ENCODE data around the gene POLG. TPM values are rescaled to one million over a fixed set of nuclear protein-coding genes. Genes with fewer than 3 reads are reported as not detected.

POLG gene
- polyA plus RNA-seq, 1 donor (not counting 4 experiments of a cell fraction or from before 2014, with no cell fraction given): 29.6 TPM

DNA sequence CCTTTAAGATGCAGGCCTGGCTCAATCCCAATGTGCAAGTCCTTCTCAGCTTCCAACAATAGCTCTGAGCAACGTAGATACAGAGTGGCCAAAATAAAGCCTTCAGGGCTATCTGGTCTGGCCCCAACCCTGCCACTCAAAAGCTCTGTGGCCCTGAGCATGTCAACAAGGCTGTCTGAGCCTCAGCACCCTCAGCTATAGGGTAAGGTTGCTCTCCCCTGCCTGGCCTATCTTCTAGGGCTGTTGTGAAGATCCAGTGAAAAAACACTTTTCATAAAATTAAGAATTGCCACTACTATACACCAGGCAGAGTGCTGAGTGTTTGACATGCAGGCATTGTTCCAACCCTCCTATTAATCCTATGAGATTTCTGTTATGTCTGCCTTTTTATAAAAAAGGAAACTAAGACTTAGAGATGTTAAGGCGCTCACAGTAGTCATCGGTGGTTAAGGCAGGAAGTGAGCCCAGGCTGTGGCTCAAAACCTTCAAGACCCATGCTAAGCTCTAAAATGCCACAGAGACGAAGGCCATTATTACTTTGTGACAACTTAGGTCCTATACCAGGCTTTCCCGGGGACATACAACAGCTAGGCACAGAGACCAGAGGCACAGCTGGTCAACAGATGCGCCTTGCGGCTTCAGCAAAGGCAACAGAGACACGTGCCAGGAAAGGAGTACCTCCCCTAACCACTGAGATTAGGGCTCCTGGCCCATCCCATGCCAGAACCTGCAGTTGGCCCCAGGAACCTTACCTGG lies 5.1 kb downstream of the POLG start:
- Histone ChIP-seq H3K27ac (ENCODE audit: control insufficient read depth, insufficient read depth, low read length) (no peak overlapping the region), H4K20me1 (ENCODE audit: control insufficient read depth, extremely low read depth, insufficient read depth, low read length) (peaks cover 31% of the 10 kb centered on the region), H3K27me3 (ENCODE audit: control insufficient read depth, extremely low read depth, insufficient read depth, low read length) (no peaks in the 10 kb centered on the region), H3K4me2 (ENCODE audit: control insufficient read depth, extremely low read depth, insufficient read depth, low read depth, low read length) (no peak overlapping the region), H3K9me1 (ENCODE audit: control insufficient read depth, extremely low read depth, insufficient read depth, low read length) (peaks cover 2% of the 10 kb centered on the region), H3K79me2 (ENCODE audit: control insufficient read depth, insufficient read depth, low read length) (peaks cover 78% of the 10 kb centered on the region), H2AFZ (ENCODE audit: control insufficient read depth, low read length) (no peak overlapping the region), H3K9ac (ENCODE audit: control insufficient read depth, extremely low read depth, insufficient read depth, low read length) (no peak overlapping the region), H3K4me1 (ENCODE audit: control insufficient read depth, extremely low read depth, insufficient read depth, low read length) (peaks cover 25% of the 10 kb centered on the region), H3K4me3 (ENCODE audit: control insufficient read depth in 2 of 3, extremely low read depth in 1 of 3, insufficient read depth in 2 of 3, low read depth in 1 of 3, low read length in 3 of 3) (no peak overlapping the region), H3K9me3 (ENCODE audit: control insufficient read depth, low read depth, low read length) (no peaks in the 10 kb centered on the region), H3K36me3 (ENCODE audit: control insufficient read depth in 2 of 2, extremely low read depth in 1 of 2, insufficient read depth in 2 of 2, low read length in 2 of 2) (peaks cover 60 to 74% of the 10 kb centered on the region in 2 experiments)
- FAIRE-seq (no peak), DNase-seq (ENCODE audit: low read depth, low spot score) (no peak)
- dilution Hi-C loops (cut with MboI; ENCODE audit: extremely low pct_ligation_motif_present, low sequenced_read_pairs): no loop called here
- no peak for TF ChIP-seq EZH2 (IDR thresholded peaks at IDR 0.05; ENCODE audit: low read length)
- TF ChIP-seq, protein P1, sequence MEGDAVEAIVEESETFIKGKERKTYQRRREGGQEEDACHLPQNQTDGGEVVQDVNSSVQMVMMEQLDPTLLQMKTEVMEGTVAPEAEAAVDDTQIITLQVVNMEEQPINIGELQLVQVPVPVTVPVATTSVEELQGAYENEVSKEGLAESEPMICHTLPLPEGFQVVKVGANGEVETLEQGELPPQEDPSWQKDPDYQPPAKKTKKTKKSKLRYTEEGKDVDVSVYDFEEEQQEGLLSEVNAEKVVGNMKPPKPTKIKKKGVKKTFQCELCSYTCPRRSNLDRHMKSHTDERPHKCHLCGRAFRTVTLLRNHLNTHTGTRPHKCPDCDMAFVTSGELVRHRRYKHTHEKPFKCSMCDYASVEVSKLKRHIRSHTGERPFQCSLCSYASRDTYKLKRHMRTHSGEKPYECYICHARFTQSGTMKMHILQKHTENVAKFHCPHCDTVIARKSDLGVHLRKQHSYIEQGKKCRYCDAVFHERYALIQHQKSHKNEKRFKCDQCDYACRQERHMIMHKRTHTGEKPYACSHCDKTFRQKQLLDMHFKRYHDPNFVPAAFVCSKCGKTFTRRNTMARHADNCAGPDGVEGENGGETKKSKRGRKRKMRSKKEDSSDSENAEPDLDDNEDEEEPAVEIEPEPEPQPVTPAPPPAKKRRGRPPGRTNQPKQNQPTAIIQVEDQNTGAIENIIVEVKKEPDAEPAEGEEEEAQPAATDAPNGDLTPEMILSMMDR (optimal IDR thresholded peaks at IDR 0.05 in 1 of 3, IDR thresholded peaks at IDR 0.05 in 1 of 3, conservative IDR thresholded peaks at IDR 0.05 in 1 of 3; ENCODE audit: extremely low read depth in 1 of 3, insufficient read depth in 2 of 3, low read length in 3 of 3): no peak

DNA sequence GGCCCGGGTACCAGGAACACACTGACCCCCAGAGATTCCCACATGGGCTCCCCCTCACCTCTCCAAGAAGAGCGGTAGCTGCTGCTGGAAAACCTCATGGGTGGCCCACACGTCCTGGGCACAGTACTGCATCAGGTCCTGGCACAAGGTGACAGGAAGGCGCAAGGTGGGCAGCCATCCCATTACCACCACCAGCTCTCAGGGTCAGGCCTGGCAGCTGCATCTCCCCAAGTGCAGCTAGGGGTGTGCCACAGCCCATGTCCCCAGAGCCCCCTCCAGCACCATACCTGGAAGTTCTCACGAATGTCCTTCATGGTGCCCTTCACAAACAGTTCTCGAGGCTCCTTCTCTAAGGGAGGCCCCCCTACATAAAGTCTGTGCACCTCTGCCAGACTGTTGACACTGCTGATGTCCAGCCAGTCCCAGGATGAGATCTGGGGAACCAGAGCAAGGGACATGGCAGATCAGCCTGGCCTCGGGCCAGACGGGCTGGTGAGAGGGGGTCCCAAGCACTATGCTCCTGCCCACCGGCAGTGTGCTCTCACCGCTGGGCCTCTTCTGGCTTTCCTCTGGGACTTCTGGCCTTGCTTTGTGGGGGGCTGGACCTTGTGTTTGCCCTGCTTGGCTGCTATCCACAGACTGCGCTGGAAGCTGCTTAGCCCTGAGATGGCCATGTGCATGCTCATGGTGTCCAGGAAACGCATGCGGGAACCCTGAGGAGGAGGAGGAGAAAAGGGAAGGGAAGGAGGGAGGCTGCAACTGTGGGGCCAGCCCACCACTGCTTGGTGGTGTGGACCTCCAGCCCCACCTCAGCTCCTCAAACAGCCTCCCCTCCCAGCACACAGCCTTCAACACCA lies 6.0 kb downstream of the POLG start:
- H3K36me3 ChIP-seq (ENCODE audit: control insufficient read depth in 2 of 2, extremely low read depth in 1 of 2, insufficient read depth in 2 of 2, low read length in 2 of 2): peaks cover 63 to 83% of the 10 kb centered on the region in 2 experiments
- H3K27ac ChIP-seq (ENCODE audit: control insufficient read depth, insufficient read depth, low read length): no peak overlapping the region
- DNase-seq (ENCODE audit: low read depth, low spot score): no peak
- peaks cover 24% of the 10 kb centered on the region for H3K4me1 ChIP-seq (ENCODE audit: control insufficient read depth, extremely low read depth, insufficient read depth, low read length)
- peaks cover 74% of the 10 kb centered on the region for H3K79me2 ChIP-seq (ENCODE audit: control insufficient read depth, insufficient read depth, low read length)
- no peak overlapping the region for H3K4me3 ChIP-seq (ENCODE audit: control insufficient read depth in 2 of 3, extremely low read depth in 1 of 3, insufficient read depth in 2 of 3, low read depth in 1 of 3, low read length in 3 of 3)
- no peak overlapping the region for H3K9ac ChIP-seq (ENCODE audit: control insufficient read depth, extremely low read depth, insufficient read depth, low read length)
- no peaks in the 10 kb centered on the region for H3K9me3 ChIP-seq (ENCODE audit: control insufficient read depth, low read depth, low read length)
- peaks cover 35% of the 10 kb centered on the region for H4K20me1 ChIP-seq (ENCODE audit: control insufficient read depth, extremely low read depth, insufficient read depth, low read length)
- no peaks in the 10 kb centered on the region for H3K27me3 ChIP-seq (ENCODE audit: control insufficient read depth, extremely low read depth, insufficient read depth, low read length)
- no peak overlapping the region for H3K4me2 ChIP-seq (ENCODE audit: control insufficient read depth, extremely low read depth, insufficient read depth, low read depth, low read length)
- FAIRE-seq: no peak
- H3K9me1 ChIP-seq (ENCODE audit: control insufficient read depth, extremely low read depth, insufficient read depth, low read length): peaks cover 2% of the 10 kb centered on the region
- dilution Hi-C loops (cut with MboI; ENCODE audit: extremely low pct_ligation_motif_present, low sequenced_read_pairs): no loop called here
- H2AFZ ChIP-seq (ENCODE audit: control insufficient read depth, low read length): no peak overlapping the region
- TF ChIP-seq EZH2 (IDR thresholded peaks at IDR 0.05; ENCODE audit: low read length): no peak
- TF ChIP-seq, protein P1 (optimal IDR thresholded peaks at IDR 0.05 in 1 of 3, IDR thresholded peaks at IDR 0.05 in 1 of 3, conservative IDR thresholded peaks at IDR 0.05 in 1 of 3; ENCODE audit: extremely low read depth in 1 of 3, insufficient read depth in 2 of 3, low read length in 3 of 3): no peak
